OCI-LY3 (cell line): Measurements from ENCODE around the gene ERMAP.

Source experiments
- H2AFZ ChIP-seq: fragments of 200-600, 300-600 bp; shearing (Covaris generic); 2 replicates; pipeline ENCODE4 v1.6.0; 2014; ENCODE audit warnings: antibody characterized with exemption, low read depth, low read length
- H3K27ac ChIP-seq: fragments of 200-600, 300-600 bp; sonication (generic); 2 replicates; pipeline ENCODE4 v1.5.1; 2014; ENCODE audit warnings: mild to moderate bottlenecking, low read length, moderate library complexity, mixed read lengths
- H3K27me3 ChIP-seq: fragments of 200-600, 300-600 bp; sonication (generic); 2 replicates; pipeline ENCODE4 v1.6.1; 2014; ENCODE audit warnings: low read depth, low read length, mixed read lengths
- H3K36me3 ChIP-seq: fragments of 200-600, 300-600 bp; sonication (generic); replicated peaks from 2 replicates; pipeline ENCODE3; 2014; ENCODE audit warnings: low read depth, low read length, mixed read lengths
- H3K4me1 ChIP-seq: fragments of 300-600, 200-600 bp; sonication (generic); 2 replicates; pipeline ENCODE4 v1.6.1; 2014; ENCODE audit warnings: low read length, mixed read lengths
- H3K4me2 ChIP-seq: fragments of 200-600, 300-600 bp; sonication (generic); 2 replicates; pipeline ENCODE4 v1.6.1; 2014; ENCODE audit warnings: low read length, mixed read lengths
- H3K4me3 ChIP-seq: fragments of 300-600, 200-600 bp; sonication (generic); 2 replicates; pipeline ENCODE4 v1.5.1; 2014; ENCODE audit warnings: antibody characterized with exemption, mild to moderate bottlenecking, low read length, moderate library complexity
- H3K79me2 ChIP-seq: fragments of 300-600, 200-600 bp; shearing (Covaris generic); 2 replicates; pipeline ENCODE4 v1.6.1; 2014; ENCODE audit warnings: mild to moderate bottlenecking, low read length, mixed read lengths
- H3K9ac ChIP-seq: fragments of 300-600, 200-600 bp; shearing (Covaris generic); 2 replicates; pipeline ENCODE4 v1.6.0; 2014; ENCODE audit warnings: mild to moderate bottlenecking, low read length, moderate library complexity
- H3K9me3 ChIP-seq: fragments of 200-600, 300-600 bp; shearing (Covaris generic); 2 replicates; pipeline ENCODE4 v1.6.1; 2014; ENCODE audit warnings: low read length, mixed read lengths; ENCODE audit not compliant: insufficient read depth
- H4K20me1 ChIP-seq: fragments of 200-600, 300-600 bp; sonication (generic); 2 replicates; pipeline ENCODE4 v1.6.1; 2016; ENCODE audit warnings: low read length, mixed read lengths; ENCODE audit not compliant: insufficient read depth
- EZH2phosphoT487 ChIP-seq: fragments of 200-600 bp; shearing (Covaris generic); IDR thresholded peaks from 2 replicates; pipeline ENCODE4 v1.6.1; 2018; ENCODE audit warnings: antibody characterized with exemption, mixed run types, low read depth
- TF ChIP-seq, protein P1 (sequence below): fragments of 200-600, 300-600 bp; sonication (generic); IDR thresholded peaks from 2 replicates; pipeline ENCODE4 v1.5.1; 2014; ENCODE audit warnings: antibody characterized with exemption, low read length, low read depth

Gene ERMAP, protein sequence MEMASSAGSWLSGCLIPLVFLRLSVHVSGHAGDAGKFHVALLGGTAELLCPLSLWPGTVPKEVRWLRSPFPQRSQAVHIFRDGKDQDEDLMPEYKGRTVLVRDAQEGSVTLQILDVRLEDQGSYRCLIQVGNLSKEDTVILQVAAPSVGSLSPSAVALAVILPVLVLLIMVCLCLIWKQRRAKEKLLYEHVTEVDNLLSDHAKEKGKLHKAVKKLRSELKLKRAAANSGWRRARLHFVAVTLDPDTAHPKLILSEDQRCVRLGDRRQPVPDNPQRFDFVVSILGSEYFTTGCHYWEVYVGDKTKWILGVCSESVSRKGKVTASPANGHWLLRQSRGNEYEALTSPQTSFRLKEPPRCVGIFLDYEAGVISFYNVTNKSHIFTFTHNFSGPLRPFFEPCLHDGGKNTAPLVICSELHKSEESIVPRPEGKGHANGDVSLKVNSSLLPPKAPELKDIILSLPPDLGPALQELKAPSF

DNA sequence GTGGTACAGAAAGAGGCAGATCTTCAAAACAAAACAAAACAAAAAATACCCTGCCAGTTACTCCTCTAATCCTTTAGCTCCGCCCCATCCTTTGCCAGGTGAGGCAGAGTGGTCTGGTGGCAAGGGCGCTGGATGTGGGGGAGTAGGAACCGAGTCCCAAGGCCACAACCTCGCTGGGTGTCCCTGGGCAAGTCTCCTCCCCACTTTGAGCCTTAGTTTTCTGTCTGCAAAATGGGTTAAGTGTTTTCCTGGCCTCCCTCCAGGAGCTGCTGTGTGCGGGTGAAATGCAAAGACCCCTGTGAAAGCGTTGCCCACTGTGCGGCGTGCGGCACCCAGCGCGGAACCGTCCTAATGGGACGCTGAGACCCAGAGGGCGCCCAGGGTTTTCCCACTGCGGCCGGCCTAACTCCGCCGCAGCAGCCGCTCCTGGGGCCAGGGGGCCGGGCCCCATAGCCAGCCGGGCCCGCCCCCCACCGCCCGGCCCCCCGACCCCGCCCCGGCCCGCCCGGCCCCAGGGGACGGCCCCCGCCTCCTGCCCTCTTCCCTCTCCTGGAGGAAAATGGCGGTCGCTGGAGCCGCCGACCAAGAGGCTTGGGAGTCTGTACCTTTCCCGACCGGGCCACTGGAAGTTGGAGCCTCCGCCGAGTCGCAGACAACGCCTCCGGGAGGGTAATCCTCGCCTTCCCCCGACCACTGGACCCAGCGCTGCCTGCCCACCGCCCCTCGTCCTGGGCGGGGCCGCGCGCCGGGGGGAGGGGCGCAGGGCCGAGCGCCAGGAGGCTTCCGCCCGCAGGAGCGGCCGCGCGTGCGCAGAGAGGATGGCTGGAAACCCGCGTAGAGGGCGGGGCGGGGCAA lies at the start of gene ERMAP, which contains the start of gene SVBP:
ERMAP (plus strand) TSS at position 538 of the 855 bp plus-strand sequence. CDS start 13,327 bp downstream, outside the sequence.
SVBP (minus strand) TSS at position 813 of the 855 bp plus-strand sequence. CDS start 853 bp downstream, outside the sequence.
- H3K27ac ChIP-seq = peak within 1 kb of the TSS; percentile 66
- H3K4me2 ChIP-seq = peak within 1 kb of the TSS; percentile 97
- no peaks in the 10 kb centered on the region for H3K27me3 ChIP-seq
- peak within 1 kb of the TSS; percentile 83 for H3K9ac ChIP-seq
- peaks cover 12% of the 10 kb centered on the region for H3K4me1 ChIP-seq
- no peaks in the 10 kb centered on the region for H3K79me2 ChIP-seq
- H3K4me3 ChIP-seq = peak within 1 kb of the TSS; percentile 88
- no peaks in the 10 kb centered on the region for H3K36me3 ChIP-seq
- H4K20me1 ChIP-seq = no peaks in the 10 kb centered on the region
- TF ChIP-seq, protein P1, sequence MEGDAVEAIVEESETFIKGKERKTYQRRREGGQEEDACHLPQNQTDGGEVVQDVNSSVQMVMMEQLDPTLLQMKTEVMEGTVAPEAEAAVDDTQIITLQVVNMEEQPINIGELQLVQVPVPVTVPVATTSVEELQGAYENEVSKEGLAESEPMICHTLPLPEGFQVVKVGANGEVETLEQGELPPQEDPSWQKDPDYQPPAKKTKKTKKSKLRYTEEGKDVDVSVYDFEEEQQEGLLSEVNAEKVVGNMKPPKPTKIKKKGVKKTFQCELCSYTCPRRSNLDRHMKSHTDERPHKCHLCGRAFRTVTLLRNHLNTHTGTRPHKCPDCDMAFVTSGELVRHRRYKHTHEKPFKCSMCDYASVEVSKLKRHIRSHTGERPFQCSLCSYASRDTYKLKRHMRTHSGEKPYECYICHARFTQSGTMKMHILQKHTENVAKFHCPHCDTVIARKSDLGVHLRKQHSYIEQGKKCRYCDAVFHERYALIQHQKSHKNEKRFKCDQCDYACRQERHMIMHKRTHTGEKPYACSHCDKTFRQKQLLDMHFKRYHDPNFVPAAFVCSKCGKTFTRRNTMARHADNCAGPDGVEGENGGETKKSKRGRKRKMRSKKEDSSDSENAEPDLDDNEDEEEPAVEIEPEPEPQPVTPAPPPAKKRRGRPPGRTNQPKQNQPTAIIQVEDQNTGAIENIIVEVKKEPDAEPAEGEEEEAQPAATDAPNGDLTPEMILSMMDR = no peak
- no peak for TF ChIP-seq EZH2phosphoT487
- no peaks in the 10 kb centered on the region for H3K9me3 ChIP-seq
- H2AFZ ChIP-seq = peak within 1 kb of the TSS; percentile 85; the same call in 1 of the 2 replicates

DNA sequence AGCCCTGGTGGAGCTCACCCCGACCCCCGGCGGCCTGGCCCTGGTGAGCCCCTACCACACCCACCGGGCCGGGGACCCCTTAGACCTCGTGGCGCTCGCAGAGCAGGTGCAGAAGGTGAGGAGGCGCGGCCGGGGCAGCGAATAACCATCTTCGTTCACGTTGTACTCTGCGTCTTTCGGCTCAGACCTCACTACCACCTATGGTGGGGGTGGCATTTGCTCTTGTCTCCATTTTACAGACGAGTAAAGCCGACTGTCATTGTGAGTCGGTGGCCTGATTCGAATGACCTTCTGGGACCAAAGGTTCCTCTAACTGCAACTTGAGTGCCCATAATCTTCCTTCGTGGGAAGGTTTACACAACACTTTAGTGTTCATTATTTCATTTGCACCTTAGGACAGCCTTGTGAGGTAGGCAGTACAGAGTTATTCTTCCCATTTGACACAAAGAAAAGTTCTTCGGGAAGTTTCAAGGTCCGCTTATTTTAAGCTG lies 49.4 kb upstream of the ERMAP start:
- no peaks in the 10 kb centered on the region for H3K9me3 ChIP-seq
- H3K4me1 ChIP-seq = peaks cover 13% of the 10 kb centered on the region
- H3K36me3 ChIP-seq = no peaks in the 10 kb centered on the region
- peak overlapping the region; percentile 97 for H3K4me3 ChIP-seq
- peak overlapping the region; percentile 78 for H3K9ac ChIP-seq
- H3K4me2 ChIP-seq = peak overlapping the region; percentile 88
- peaks cover 9% of the 10 kb centered on the region for H4K20me1 ChIP-seq
- H3K27me3 ChIP-seq = no peaks in the 10 kb centered on the region
- TF ChIP-seq, protein P1 = no peak
- no peak for TF ChIP-seq EZH2phosphoT487
- peak overlapping the region; percentile 68 for H2AFZ ChIP-seq
- H3K27ac ChIP-seq = 0 out of 2 replicates have a peak overlapping the region, but pooled peaks have one; percentile 34
- H3K79me2 ChIP-seq = peaks cover 43% of the 10 kb centered on the region

DNA sequence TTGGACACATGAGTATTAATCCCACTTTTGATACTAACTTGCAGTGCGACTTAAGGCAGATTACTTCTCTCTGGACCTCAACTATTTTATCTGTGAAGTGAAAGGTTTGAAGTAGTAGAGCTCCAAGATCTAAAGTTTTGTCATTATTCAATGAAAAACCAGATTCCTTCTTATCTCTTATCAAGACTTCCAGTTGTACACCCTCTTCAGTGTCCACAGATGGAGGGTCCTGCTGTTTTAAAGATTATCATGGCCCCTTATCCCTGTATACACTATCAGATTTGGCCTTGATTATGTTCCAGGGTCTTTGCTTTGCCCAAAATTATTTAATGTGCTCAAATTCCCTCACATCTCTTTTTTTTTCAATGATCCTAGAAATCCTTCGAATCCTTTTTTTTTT lies 48.8 kb upstream of the ERMAP start:
- peaks cover 43% of the 10 kb centered on the region for H3K79me2 ChIP-seq
- H2AFZ ChIP-seq = no peak overlapping the region
- TF ChIP-seq, protein P1 = no peak
- TF ChIP-seq EZH2phosphoT487 = no peak

More for the DNA sequence above, 48.8 kb upstream of the ERMAP start:
- H3K36me3 ChIP-seq = no peaks in the 10 kb centered on the region
- H3K27me3 ChIP-seq = no peaks in the 10 kb centered on the region
- no peaks in the 10 kb centered on the region for H3K9me3 ChIP-seq
- H4K20me1 ChIP-seq = peaks cover 9% of the 10 kb centered on the region
- H3K27ac ChIP-seq = no peak overlapping the region
- peak overlapping the region; percentile 88 for H3K4me2 ChIP-seq
- H3K4me3 ChIP-seq = peak overlapping the region; percentile 97
- H3K4me1 ChIP-seq = peaks cover 13% of the 10 kb centered on the region
- peak overlapping the region; percentile 78 for H3K9ac ChIP-seq
